ENCODE results near the gene AGPS.
"Not testable (repeated sequence)": the region's sequence is repeated elsewhere in the genome, so short reads cannot be mapped to it uniquely, and the experiment has no call there.

AGPS gene

GRCh38 chr2:177392373-177393202 lies at the start of gene AGPS:
AGPS (plus strand) TSS chr2:177392773; CDS start chr2:177392790, 17 bp downstream.
- DNase-seq = peak; percentile 82

GRCh38 chr2:177343773-177344172 lies 48.8 kb upstream of the AGPS start:
- DNase-seq = no peak

DNA sequence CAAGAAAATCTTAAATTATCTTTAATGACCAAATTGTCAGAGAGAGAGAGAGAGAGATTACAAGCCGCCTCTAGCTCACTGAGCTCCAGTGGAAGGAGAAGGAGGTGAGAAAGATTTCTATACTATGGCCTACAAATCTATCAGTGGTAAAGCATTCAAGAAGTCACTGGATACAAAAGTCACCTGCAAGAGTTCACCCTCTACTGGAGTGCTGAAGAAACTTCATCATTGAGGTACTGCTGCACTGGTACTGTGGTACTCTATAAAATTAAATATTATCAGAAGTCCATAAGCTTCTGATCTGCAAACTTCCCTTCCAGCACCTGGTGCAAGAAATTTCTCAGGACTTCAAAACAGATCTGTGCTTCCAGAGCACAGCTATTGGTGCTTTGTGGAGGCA lies 48.3 kb upstream of the AGPS start:
- DNase-seq = no peak

- DNase-seq = no peak
Observed at GRCh38 chr2:177346192-177346591, 46.4 kb upstream of the AGPS start.

- no peak for DNase-seq
Observed at GRCh38 chr2:177347570-177347969, 45.0 kb upstream of the AGPS start.

DNA sequence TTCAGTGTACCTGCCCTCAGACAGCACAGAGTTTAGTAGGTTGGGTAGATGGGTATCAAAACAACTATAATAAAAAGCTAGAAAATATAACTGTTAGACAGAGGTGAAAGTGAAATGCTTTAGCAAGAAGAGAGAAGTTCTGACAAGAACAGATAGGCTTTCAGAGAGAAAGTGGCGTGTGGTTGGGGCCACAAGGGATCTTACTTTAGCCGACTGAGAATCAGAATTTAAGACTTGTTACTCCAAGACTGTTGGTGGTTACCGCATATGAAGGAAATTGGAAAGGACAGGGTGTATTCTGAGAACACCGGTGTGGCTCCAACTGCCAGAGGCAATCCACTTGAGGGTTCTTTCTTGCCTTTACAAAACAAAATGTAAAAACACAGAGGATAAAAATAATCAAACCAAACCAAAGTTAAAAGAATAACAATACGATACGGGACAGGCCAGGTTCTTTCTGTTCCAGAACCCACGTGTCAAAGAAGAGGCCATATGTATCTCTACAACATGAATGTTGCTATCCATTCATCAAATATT lies 44.4 kb upstream of the AGPS start:
- no peak for DNase-seq

DNA sequence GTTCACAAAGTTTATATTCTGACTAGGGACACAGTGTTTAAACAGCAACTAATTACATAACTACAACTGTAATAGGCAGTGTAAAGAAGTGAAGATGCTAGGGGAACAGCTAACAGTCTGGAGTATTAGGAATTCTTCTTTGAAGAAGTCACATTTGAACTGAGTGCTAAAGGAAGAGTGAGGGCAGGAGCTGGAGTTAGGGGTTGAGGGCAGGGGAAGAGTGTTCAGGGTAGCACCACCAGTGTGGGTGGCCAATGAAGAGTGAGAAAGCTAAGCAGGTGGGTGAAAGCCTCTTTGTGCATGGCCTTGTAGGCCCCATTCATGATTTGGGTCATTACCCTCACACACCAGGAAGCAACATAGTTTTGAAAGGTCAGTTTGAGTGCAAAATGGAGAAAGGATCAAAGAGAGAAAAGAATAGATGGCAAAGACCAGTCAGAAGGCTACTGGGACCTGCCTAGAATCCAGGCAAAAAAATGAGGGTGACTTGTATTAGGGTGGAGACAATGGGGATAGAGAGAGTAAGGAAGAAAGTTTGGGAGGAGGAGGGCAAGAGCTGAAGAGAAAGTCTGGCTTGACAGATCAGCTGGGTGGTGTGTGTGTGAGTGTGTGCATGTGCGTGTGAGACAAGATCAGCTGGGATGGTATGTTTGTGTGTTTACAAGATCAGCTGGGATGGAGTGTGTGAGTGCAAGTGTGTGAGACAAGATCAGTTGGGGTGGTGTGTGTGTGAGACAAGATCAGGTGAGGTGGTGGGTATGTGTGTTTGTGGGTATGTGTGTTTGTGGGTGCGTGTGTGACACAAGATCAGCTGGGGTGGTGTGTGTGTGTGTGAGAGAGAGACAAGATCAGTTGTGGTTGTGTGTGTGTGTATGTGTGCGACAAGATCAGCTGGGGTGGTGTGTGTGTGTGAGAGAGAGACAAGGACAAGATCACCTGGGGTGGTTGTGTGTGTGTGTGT lies 43.6 kb upstream of the AGPS start:
- no peak for DNase-seq

DNA sequence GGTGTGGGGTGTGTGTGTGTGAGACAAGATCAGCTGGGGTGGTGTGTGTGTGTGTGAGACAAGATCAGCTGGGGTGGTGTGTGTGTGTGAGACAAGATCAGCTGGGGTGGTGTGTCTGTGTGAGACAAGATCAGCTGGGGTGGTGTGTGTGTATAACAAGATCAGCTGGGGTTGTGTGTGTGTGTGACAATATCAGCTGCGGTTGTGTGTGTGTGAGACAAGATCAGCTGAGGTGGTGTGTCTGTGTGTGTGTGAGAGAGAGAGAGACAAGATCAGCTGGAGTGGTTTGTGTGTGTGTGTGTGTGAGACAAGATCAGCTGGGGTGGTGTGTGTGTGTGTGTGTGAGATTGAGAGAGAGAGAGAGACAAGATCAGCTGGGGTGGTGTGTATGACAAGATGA lies 41.9 kb upstream of the AGPS start:
- DNase-seq = not testable (repeated sequence)

GRCh38 chr2:177351121-177351520 lies 41.5 kb upstream of the AGPS start:
- DNase-seq = not testable (repeated sequence)

DNA sequence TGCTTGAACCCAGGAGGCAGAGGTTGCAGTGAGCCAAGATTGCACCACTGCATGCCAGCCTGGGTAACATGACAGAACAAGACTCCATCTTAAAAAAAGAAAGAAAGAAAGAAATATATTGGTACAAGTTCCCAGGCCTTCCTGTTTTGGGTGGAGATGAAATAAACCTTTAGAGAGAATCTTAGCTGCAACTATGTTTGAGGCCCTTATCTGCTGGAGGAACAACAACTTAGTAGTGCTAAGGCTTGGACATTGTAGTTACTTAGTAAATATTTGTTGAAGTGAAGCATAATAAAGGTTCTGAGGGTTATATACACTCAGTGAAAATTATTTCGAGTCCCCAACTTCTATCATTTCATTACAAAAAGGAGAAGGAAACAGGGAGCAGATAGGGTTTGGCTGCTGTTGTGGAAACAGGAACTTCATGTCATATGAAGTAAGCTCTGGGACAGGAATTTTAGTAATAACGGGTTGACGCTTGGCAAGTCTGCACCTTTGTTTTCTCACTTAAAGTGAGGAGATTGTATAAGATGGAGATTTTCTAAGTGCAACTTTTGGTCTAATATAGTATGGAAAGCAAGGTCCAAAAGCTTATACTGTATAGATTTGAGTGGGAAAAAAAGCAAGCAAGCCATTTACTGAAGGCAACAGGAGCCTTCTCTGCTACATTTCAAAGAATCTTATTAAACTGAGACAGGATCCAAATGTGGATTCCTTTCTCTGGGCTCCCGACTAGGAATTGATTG lies 40.0 kb upstream of the AGPS start:
- DNase-seq = no peak

- DNase-seq = no peak
Observed at GRCh38 chr2:177353187-177353478, 39.4 kb upstream of the AGPS start.

DNA sequence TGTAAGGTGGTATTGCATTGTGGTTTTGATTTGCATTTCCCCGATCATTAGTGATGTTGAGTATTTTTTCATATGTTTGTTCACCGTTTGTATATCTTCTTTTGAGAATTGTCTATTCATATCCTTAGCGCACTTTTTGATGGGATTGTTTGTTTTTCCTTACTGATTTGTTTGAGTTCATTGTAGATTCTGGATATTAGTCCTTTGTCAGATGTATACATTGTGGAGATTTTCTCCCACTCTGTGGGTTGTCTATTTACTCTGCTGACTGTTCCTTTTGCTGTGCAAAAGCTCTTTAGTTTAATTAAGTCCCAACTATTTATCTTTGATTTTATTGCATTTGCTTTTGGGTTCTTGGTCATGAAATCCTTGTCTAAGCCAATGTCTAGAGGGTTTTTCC lies 38.0 kb upstream of the AGPS start:
- DNase-seq = not testable (repeated sequence)

DNA sequence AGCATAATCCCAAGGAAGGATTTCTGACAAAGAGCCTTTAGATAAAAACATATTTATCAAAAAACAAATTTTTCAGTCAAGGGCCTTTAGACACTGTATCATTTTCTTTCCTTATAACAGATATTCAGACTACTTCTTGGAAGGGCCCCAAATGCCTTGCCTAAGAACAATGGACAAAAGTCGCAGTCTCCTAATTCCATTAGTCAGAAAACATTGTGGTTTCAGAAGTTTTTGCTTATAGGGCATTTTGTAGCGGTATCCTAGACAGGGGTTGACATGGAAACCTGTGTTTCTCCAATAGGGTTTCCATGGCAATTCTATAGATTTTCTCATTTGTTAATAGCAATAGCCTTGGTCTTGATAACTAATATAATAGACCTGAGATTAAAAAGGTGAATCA lies 36.7 kb upstream of the AGPS start:
- DNase-seq = no peak

GRCh38 chr2:177359836-177360595 lies 32.6 kb upstream of the AGPS start:
- DNase-seq = no peak

DNA sequence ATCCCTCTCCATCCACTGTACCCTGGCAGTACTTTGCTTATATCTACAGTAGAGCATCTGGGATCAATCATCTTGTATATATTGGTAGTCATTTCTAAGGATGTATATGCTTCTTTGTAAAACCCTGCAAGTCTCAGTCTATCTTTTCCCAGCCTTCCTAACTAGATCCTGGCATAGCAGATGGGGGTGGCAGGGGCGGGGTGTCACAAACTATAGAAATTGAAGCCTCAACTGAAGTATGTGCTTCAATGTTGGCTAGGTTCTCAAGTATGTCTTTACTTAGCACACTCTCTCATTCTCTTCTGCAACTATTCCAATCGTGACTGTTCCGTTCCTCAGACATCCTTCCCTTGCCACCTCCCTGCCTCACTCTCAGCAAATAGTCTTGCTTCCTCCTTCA lies 30.1 kb upstream of the AGPS start:
- DNase-seq = no peak

- DNase-seq = no peak
Observed at GRCh38 chr2:177363332-177363731, 29.2 kb upstream of the AGPS start.

- not testable (repeated sequence) for DNase-seq
Observed at GRCh38 chr2:177365764-177366163, 26.8 kb upstream of the AGPS start.

DNA sequence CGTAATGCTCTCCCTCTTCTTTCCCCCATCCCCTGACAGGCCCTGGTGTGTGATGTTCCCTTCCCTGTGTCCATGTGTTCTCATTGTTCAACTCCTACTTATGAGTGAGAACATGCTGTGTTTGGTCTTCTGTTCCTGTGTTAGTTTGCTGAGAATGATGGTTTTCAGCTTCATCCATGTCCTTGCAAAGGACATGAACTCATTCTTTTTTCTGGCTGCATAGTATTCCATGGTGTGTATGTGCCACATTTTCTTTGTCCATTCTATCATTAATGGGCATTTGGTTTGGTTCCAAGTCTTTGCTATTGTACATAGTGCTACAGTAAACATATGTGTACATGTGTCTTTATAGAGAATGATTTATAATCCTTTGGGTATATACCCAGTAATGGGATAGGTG lies 24.6 kb upstream of the AGPS start:
- DNase-seq = not testable (repeated sequence)

GRCh38 chr2:177379354-177379753 lies 13.2 kb upstream of the AGPS start:
- no peak for DNase-seq

DNA sequence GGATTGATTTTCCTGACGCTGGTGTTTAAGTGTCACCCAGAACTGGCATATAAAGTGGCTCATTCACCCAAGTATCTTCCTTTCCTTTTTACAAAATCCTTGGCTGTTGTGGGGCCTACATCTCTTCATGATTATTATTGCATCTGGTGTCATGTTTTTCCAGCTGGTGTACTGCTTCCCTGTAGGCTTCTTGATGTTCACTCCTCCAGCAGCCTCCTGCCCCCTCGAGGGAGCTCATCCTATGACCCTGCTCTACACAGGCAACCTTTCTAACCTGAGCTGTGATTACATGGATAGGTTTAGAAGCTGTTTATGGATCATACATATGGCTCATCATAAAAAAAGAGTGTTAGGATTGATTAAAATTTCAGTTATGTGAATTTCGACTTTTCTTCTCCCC lies 12.4 kb upstream of the AGPS start:
- no peak for DNase-seq

GRCh38 chr2:177383935-177384334 lies 8.6 kb upstream of the AGPS start:
- DNase-seq = no peak

- no peak for DNase-seq
Observed at GRCh38 chr2:177385151-177385550, 7.4 kb upstream of the AGPS start.

Measured in DMS79 treated with DMSO at 0.1 percent for 48 hours (cell line).